ENCODE data around the gene CHPT1. TPM values are rescaled to one million over a fixed set of nuclear protein-coding genes. Genes with fewer than 3 reads are reported as not detected.
"Not testable (repeated sequence)": the region's sequence is repeated elsewhere in the genome, so short reads cannot be mapped to it uniquely, and the experiment has no call there.

CHPT1 gene
- total RNA-seq, 2 experiments from 2014 or later = 15.2 to 15.8 TPM

GRCh38 chr12:101732318-101732717 is 34.9 kb downstream of the CHPT1 start:
- DNase-seq (no peak), ATAC-seq (no peak)
- ChIA-PET CTCF (no interaction called here), POLR2A (no interaction called here)
- Mint-ChIP-seq H3K36me3 (ENCODE audit: low read depth) (peaks cover 14% of the 10 kb centered on the region), H3K27ac (no peak overlapping the region), H3K4me3 (no peak overlapping the region), H3K27me3 (no peaks in the 10 kb centered on the region), H3K4me1 (ENCODE audit: low read depth) (no peaks in the 10 kb centered on the region), H3K9me3 (no peaks in the 10 kb centered on the region)
- intact Hi-C loops (cut with micrococcal nuclease) = no loop called here
- no peak for TF ChIP-seq CTCF (IDR thresholded peaks at IDR 0.05)

GRCh38 chr12:101733166-101733565 is 35.7 kb downstream of the CHPT1 start:
- peaks cover 14% of the 10 kb centered on the region for H3K36me3 Mint-ChIP-seq (ENCODE audit: low read depth)
- no peaks in the 10 kb centered on the region for H3K9me3 Mint-ChIP-seq
- no peak overlapping the region for H3K4me3 Mint-ChIP-seq
- CTCF ChIA-PET = interaction anchor here (1.1 kb wide), 1 partner anchor 40 kb away, joined by 5 read pairs; no protein-coding TSS in a partner anchor
- ATAC-seq (no peak), DNase-seq (no peak)
- H3K4me1 Mint-ChIP-seq (ENCODE audit: low read depth) = no peaks in the 10 kb centered on the region
- intact Hi-C loops (cut with micrococcal nuclease) = no loop called here
- H3K27ac Mint-ChIP-seq = no peak overlapping the region
- H3K27me3 Mint-ChIP-seq = no peaks in the 10 kb centered on the region
- TF ChIP-seq CTCF (IDR thresholded peaks at IDR 0.05) = no peak
- POLR2A ChIA-PET = no interaction called here

GRCh38 chr12:101734482-101734881 is 37.0 kb downstream of the CHPT1 start:
- H3K27me3 Mint-ChIP-seq, ATAC-seq, POLR2A ChIA-PET: not testable (repeated sequence)

GRCh38 chr12:101737476-101737875 is 40.0 kb downstream of the CHPT1 start:
- ATAC-seq (no peak), DNase-seq (no peak)
- peaks cover 7% of the 10 kb centered on the region for H3K36me3 Mint-ChIP-seq (ENCODE audit: low read depth)
- ChIA-PET CTCF (no interaction called here), POLR2A (no interaction called here)
- intact Hi-C loops (cut with micrococcal nuclease) = no loop called here
- H3K4me1 Mint-ChIP-seq (ENCODE audit: low read depth) = no peaks in the 10 kb centered on the region
- H3K27ac Mint-ChIP-seq = no peak overlapping the region
- TF ChIP-seq CTCF (IDR thresholded peaks at IDR 0.05) = no peak
- H3K27me3 Mint-ChIP-seq = no peaks in the 10 kb centered on the region
- no peak overlapping the region for H3K4me3 Mint-ChIP-seq
- no peaks in the 10 kb centered on the region for H3K9me3 Mint-ChIP-seq

More at GRCh38 chr12:101734482-101734881, 37.0 kb downstream of the CHPT1 start:
- H3K4me3 Mint-ChIP-seq; H3K27ac Mint-ChIP-seq; H3K4me1 Mint-ChIP-seq (ENCODE audit: low read depth); H3K9me3 Mint-ChIP-seq; intact Hi-C loops (cut with micrococcal nuclease); DNase-seq; CTCF ChIA-PET: not testable (repeated sequence)
- H3K36me3 Mint-ChIP-seq (ENCODE audit: low read depth) = peaks cover 14% of the 10 kb centered on the region

GRCh38 chr12:101738920-101739665 is 41.7 kb downstream of the CHPT1 start, which contains the start of gene SYCP3:
Gene SYCP3, minus strand, starts transcription at chr12:101739462. Its CDS starts 1,527 bp downstream, at chr12:101737935.
- ChIA-PET CTCF (no interaction called here), POLR2A (interaction anchor here (0.6 kb wide), 1 partner anchor 41 kb away, joined by 3 read pairs; no protein-coding TSS in a partner anchor)
- Mint-ChIP-seq H3K36me3 (ENCODE audit: low read depth) (peaks cover 8% of the 10 kb centered on the region), H3K4me3 (no peak within 1 kb of the TSS), H3K27ac (no peak within 1 kb of the TSS), H3K27me3 (no peaks in the 10 kb centered on the region), H3K4me1 (ENCODE audit: low read depth) (peaks cover 9% of the 10 kb centered on the region), H3K9me3 (no peaks in the 10 kb centered on the region)
- no peak for ATAC-seq
- no peak for DNase-seq
- intact Hi-C loops (cut with micrococcal nuclease) = no loop called here
- no peak for TF ChIP-seq CTCF (IDR thresholded peaks at IDR 0.05)

Data from activated CD8-positive, alpha-beta T cell treated with anti-CD3 and anti-CD28 coated beads for 36 hours (primary cell).